Measurements from ENCODE around the gene PARP1. TPM values are rescaled to one million over a fixed set of nuclear protein-coding genes. Genes with fewer than 3 reads are reported as not detected.

PARP1 gene
- total RNA-seq: 100 to 1,000 TPM; 238 to 245 TPM

DNA sequence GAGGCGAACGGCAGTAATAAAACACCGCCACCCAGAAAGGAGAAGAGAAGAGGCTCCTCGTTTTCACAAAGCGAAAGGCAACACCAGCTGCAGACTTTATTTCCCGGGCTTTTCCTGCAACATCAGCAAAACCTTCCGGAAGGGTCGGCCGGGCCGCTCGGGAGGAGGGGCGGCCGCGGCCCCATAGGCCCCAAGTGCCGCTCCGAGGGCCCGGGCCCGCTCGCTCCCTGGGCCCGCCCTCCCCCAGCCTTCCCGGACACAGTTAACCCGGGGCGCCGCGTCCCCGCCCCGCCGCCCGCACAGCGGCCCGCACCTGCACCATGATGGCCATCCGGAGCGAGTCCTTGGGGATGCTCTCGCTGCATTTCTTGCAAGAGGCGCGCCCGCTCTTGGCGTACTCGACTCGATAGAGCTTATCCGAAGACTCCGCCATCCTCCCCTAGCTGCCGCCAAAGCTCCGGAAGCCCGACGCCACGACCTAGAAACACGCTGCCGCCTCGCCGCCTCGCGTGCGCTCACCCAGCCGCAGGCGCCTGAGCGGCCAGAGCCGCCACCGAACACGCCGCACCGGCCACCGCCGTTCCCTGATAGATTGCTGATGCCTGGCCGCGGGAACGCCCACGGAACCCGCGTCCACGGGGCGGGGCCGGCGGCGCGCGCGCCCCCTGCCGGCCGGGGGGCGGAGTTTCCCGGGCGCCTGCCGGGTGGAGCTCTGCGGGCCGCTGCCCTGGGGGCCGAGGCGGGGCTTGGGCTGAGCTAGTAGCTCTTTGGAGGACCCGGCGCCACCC lies at the start of gene PARP1:
Gene PARP1 (minus strand): TSS at position 597 of the 788 bp plus-strand sequence. CDS start 164 bp downstream, at position 433.
- ChIA-PET CTCF (interaction anchor here (0.5 to 3.4 kb wide), 16 partner anchors 9 to 328 kb away, joined by 3 to 17 read pairs (median 4); partner anchors contain the start of genes LIN9 and STUM), POLR2A (interaction anchor here (0.6 to 2.3 kb wide), 9 partner anchors 9 to 772 kb away, joined by 3 to 11 read pairs (median 4); partner anchors contain the start of gene LIN9)

DNA sequence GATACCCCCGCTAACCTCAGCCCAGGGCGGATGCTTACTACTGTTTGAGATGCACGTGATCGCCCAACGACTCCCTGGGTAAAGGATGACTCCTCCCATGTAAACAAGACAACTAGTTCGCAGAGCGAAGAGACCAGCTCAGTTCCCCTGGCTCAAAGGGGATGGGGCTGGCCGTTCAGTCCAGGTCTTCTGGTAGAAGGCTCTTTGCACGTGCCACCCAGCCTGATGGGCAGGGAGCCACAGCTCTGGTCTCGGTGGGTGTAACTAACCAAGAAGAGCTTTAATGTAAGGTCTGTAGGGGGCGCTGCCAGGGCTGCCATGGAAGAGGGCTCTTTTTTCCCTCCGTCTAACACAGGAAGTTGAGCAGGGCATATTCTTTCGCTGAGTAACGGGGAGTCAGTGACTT lies 49.4 kb upstream of the PARP1 start:
- POLR2A ChIA-PET: interaction anchor here (0.5 kb wide), 1 partner anchor 1947 kb away, joined by 5 read pairs; no protein-coding TSS in a partner anchor
- CTCF ChIA-PET: interaction anchor here (0.6 to 2.4 kb wide), 8 partner anchors 10 to 371 kb away, joined by 3 to 6 read pairs (median 4); partner anchors contain the start of gene PARP1

DNA sequence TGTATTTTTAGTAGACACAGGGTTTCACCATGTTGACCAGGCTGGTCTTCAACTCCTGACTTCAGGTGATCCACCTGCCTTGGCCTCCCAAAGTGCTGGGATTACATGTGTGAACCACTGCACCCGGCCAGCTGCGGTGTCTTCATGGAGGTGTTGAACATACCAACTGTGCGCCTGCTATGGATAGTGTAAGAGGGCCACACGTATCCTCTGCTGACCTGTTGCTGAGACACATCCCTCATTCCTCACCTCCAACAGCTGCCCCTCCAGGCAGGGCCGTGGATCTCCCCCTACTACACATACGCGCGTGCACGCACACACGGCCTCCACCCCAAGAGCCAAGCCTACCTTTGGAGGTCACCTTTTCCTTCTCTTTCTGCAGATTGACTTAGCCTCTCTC lies 48.0 kb upstream of the PARP1 start:
- ChIA-PET CTCF (no interaction called here), POLR2A (no interaction called here)

DNA sequence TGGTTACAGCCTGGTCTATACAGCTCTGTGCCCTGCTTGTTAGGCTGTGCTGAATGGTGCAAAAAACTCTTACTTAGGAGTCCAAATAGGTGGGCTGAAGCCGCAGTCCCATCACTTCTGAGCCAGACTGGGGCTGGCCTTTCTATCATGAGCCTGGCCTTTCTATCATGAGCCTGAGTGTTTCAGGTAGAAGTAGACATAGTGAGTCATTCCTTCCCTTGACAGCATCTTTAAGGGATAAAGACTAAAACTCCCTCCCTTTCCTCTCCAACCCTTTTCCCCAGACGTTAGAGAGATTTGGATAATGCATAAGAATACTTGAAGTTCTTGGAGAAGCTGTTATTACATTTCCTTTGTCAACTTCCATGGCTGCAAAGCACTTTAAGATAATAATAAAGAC lies 46.5 kb upstream of the PARP1 start:
- ChIA-PET POLR2A (no interaction called here), CTCF (no interaction called here)

DNA sequence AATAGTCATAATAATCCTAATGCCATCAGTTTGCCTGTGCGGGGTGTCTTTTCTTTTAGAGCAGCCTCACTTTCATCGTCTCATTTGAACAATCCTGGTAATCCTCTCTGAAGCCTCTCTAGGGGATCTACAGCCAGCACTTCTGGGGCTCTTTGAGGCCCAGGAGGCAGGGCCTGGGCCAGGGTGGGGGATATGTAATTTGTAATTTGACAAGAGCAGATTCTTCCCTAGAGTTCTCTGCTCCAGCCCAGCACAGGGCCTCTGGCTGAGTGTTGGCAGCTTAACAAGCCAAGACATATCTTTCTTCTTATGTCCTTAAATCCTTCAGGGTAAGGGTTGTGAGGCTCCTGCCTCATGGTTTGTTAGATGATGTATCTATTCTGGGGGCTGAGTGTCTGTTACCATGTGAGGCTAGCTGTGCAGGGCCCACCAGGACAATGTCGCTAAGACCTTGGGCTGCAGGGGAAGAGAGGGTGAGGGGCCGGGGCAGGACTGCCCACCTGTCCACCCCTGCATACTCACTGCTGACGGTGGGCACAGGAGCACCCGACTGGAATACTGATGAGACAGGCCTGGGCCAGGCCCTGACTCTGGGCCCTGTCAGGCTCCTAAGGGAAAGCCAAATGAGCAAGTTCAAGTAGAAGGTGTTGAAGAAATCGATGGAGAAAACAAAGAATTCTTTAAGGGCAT lies 45.3 kb upstream of the PARP1 start:
- ChIA-PET POLR2A (no interaction called here), CTCF (interaction anchor here (1.0 kb wide), 1 partner anchor 40 kb away, joined by 3 read pairs; no protein-coding TSS in a partner anchor)

DNA sequence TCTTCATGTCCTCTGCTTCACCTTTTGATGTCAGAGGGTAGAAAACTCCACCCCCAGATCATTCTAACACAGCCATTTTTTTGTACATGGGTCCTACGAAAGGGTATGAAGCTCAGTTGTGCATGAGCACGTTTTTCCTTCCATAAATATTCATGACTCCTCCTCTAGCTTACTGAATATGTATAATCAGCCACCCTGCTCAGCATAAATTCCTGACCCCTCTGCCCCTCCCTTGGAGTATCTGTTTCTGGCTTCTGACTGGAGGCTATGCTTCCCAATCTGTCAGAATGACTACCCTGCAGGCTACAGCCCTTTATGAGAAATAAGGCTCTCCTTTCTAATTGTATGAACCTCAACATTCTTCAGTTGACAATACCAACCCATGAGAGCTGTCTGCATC lies 42.8 kb upstream of the PARP1 start:
- POLR2A ChIA-PET: no interaction called here
- CTCF ChIA-PET: interaction anchor here (0.5 to 0.6 kb wide), 2 partner anchors 81 to 368 kb away, joined by 3 read pairs; no protein-coding TSS in a partner anchor

DNA sequence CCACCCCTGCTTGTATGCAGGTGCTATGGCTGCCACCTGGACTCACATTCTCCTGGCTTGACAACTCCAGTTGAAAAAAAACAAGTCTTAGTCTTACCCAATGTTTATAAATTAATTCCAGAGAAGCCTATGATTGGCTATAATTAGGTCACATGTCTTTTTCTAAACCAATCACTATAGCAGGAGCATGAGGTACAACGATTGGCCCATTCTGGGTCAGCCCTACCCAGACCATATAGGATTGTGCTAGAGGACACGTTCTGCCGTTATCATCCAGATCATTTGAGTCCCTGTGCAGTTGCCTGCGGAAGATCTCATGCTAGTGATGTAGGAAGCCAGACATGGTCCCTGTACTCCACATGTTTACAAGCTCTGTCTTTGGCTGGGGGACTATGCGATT lies 41.9 kb upstream of the PARP1 start:
- CTCF ChIA-PET: interaction anchor here (0.5 kb wide), 1 partner anchor 369 kb away, joined by 3 read pairs; no protein-coding TSS in a partner anchor
- POLR2A ChIA-PET: no interaction called here

DNA sequence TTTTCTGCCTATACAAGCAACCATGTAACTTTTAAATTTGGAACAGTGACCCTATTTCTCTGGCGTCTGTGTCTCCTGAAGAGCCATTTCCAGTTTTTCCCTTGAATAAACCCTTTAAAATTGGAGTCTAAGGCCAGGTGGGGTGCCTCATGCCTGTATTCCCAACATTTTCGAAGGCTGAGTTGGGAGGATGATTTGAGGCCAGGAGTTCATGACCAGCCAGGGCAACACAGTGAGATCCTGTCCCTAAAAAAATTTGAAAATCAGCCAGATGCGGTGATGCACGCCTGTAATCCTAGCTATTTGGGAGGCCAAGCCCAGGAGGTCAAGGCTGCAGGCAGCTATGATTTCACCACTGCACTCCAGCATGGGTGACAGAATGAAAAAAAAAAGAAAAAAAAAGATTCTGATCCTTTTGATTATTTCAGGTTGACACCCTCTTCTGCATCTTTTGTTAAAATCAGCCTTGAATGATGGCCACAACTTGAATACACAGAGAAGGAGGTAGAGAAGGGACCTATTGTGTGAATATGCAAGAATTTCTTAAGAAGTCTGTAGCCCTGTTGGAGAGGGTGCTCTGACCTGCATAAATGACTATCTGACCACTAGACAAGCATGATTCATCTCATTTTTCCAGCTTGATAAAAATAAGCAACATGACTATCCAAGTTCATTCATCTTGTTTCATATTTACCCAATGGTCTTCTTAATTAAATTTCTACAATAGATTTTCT lies 40.2 kb upstream of the PARP1 start:
- CTCF ChIA-PET: no interaction called here
- POLR2A ChIA-PET: no interaction called here

DNA sequence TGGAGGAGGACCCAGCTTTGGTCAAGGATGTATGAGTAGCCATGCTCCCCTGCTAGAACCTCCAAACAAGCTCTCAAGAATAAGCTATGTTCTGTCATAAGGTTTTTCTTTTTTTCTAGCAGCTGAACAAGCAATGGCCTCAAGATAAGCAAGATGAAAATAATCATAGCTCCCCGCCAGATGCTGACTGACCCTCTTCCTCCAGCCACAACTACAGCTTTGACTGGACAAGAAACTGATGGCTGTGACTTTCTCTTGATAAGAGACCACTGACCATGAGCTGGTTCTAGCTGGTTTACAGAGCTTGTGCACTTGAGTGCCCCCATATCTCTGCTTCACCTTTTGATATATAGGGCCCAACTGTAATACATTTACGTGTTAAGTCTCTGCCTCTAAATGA lies 38.2 kb upstream of the PARP1 start:
- CTCF ChIA-PET: interaction anchor here (0.9 to 1.4 kb wide), 3 partner anchors 11 to 38 kb away, joined by 4 read pairs; partner anchors contain the start of gene PARP1
- POLR2A ChIA-PET: no interaction called here

DNA sequence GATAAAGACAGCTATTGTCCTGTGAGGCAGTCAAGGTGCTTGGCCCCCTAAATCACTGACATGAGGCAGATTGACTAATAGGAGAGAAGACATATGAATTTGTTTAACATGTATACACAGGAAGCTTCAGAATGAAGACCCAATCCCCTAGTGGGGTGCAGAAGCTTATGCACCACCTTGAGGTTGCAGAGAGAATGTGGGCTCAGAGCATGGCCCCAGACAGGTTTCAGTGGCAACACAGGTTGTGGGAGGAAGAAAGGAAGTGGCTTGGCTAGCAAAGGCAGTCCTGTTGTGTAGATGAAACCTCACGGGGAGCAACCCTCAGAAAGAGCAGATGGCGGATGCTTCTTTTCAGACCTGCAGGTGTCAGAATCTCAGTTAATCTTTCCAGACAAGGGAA lies 37.0 kb upstream of the PARP1 start:
- CTCF ChIA-PET: interaction anchor here (1.0 to 1.4 kb wide), 4 partner anchors 13 to 37 kb away, joined by 3 to 5 read pairs (median 4); partner anchors contain the start of gene PARP1

DNA sequence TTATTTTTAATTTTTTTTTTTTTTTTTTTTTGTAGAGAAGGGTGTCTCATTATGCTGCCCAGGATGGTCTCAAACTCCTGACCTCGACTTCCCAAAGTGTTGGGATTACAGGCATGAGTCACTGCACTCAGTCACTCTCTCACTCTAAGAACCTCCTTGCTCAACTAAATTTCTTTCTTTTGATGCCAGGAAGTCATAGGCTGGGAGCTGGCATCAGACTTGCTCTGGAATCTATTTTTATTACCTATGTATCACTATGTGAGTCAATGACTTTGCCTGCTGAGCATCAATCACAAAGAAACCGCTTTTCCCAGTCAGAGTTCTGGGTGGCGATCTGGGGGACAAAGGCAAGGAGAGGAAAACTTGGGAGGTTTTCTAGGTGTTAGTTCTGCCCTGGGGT lies 35.5 kb upstream of the PARP1 start:
- POLR2A ChIA-PET: no interaction called here
- CTCF ChIA-PET: interaction anchor here (0.9 kb wide), 1 partner anchor 165 kb away, joined by 3 read pairs; no protein-coding TSS in a partner anchor

More for the DNA sequence above, 37.0 kb upstream of the PARP1 start:
- POLR2A ChIA-PET: interaction anchor here (0.8 kb wide), 1 partner anchor 37 kb away, joined by 4 read pairs; the partner anchor contains the start of gene PARP1

DNA sequence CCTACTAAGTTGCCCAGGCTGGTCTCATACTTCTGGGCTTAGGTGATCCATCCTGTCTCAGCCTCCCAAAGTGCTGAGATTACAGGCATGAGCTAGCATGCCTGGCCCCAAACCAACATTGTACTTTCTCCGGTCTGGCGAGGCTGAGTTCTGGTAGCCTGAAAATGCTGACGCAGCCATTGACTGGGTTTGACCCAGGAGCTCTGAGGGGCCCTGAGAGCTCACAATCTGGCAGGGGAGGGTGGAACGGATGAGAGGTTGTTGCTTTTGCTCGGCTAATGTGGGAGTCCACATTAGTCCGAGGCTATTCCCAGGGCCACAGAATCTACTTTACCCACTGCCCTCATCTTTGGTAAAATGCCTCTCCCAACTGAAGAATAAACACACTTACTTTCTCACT lies 35.1 kb upstream of the PARP1 start:
- POLR2A ChIA-PET: no interaction called here

DNA sequence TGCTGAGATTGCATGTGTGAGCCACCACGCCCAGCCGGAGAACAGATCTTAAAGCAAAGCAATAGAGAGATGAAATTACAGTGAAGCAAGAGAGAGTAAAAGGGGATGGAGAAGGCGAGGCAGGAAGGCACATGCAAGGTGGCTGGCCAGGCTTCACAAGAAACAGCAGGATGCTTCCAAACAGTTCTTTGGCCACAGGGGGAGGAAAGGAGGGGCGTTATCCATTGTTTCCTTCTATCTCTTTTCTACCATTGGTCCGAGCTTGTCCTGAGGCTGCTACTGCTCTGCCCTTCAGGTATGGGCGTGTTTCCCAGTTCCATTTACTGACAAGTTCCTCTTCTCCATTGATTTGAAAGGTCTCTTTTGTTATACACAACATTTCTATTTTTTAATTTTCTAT lies 33.7 kb upstream of the PARP1 start:
- ChIA-PET POLR2A (no interaction called here), CTCF (no interaction called here)

More for the DNA sequence above, 35.1 kb upstream of the PARP1 start:
- CTCF ChIA-PET: interaction anchor here (0.9 kb wide), 1 partner anchor 166 kb away, joined by 3 read pairs; no protein-coding TSS in a partner anchor

DNA sequence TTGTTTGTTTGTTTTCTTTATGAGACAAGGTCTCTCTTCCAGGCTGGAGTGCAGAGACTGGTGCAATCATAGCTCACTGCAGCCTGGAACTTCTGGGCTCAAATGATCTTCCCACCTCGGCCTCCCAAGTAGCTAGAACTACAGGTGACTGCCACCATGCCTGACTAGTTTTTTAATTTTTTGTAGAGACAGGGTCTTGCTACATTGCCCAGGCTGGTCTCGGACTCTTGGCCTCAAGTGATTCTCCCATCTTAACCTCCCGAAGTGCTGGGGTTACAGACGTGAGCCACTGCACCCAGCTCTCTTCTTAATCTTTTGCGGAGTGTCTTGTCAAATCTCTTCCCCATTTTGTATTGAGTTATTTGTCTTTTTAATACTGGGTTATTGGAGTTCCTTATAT lies 32.6 kb upstream of the PARP1 start:
- POLR2A ChIA-PET: no interaction called here

DNA sequence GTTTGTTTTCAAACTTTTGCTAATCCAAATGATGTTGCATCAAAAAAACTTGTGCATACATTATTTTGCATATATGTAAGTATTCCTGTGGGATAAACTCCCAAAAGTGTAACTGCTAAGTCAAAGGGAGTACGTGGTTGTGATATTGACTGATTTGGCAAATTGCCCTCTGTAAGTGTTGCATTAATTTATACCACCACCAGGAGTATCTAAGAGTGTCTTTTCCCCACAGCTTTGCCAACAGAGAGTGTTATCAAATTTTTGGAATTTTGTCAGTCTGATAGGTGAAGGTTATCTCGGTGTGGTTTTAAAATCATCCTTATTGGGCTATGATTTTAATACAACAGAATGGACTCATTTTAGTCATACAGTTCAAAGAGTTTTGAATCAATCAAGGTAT lies 30.1 kb upstream of the PARP1 start:
- CTCF ChIA-PET: interaction anchor here (1.3 kb wide), 1 partner anchor 13 kb away, joined by 3 read pairs; no protein-coding TSS in a partner anchor
- POLR2A ChIA-PET: no interaction called here

More for the DNA sequence above, 32.6 kb upstream of the PARP1 start:
- CTCF ChIA-PET: no interaction called here

DNA sequence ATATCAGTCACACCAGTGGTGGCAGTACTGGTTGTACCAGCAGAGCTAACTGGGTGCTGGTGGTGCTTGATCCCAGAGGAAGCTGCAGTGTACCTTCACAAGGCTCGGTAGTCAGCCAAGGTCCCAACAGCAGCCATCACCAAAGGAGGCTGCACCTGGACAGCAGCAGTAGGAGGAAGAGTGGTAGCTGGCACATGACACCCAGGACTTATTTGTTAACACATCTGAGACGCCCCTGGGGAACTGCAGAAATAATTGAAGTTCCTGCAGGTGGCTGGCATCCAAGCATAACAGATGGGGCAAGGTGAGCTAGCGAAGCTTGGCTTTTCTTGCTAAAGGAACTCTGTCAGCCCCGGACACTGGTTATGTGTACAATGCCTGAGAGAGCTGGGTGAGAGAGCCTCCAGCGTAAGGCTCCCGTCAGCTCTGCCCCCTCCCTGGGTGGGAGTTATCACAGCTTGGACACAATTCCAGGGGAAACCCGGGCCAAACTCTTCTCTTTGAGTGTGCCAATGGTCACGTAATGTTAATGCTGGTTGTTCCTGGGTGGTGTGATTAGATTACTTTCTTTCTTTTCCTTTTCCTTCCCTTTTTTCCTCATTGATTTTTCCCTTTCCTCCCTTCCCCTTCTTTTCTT lies 29.1 kb upstream of the PARP1 start:
- POLR2A ChIA-PET: no interaction called here
- CTCF ChIA-PET: interaction anchor here (1.2 kb wide), 1 partner anchor 21 kb away, joined by 4 read pairs; no protein-coding TSS in a partner anchor

DNA sequence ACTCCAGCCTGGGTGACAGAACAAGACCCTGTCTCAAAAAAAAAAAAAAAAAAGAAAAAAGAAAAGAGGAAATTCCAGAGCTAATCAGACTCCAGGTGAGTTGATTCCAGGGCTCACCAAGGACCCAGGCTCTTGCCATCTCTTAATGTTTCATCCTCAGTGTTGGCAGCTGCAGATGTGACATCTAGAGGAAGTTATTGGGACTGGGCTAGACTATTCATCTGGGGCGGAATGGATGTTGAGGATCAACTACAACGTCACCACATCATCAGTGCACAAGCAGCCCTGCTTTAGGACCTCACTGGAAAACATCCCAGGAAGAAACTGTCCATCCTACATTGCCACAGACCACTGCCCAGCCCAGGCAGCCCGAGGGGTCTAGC lies 28.6 kb upstream of the PARP1 start:
- ChIA-PET CTCF (interaction anchor here (0.7 to 1.2 kb wide), 2 partner anchors 21 to 406 kb away, joined by 4 read pairs; no protein-coding TSS in a partner anchor), POLR2A (no interaction called here)

DNA sequence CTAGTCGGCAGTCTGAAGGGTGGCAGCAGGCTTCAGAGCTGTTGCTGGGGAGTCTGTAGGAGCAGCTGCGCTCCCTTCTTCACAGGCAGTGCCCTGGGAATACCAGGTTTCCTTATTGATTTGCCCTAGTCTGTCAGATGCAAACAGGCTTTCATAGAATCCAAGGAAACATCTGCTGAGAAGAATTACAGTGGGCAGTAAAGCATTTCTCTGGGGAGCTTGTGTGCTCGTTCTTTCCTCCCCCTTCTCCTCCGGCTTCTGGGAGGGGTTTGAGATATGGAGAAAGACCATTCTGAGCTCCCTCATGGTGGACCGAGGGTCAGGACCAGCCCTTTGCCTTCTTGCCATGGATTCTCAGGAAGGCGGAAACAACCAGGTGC lies 25.4 kb upstream of the PARP1 start:
- CTCF ChIA-PET: no interaction called here
- POLR2A ChIA-PET: no interaction called here
